ENCODE data around the gene CDH19. TPM values are rescaled to one million over a fixed set of nuclear protein-coding genes. Genes with fewer than 3 reads are reported as not detected.

Gene CDH19, protein sequence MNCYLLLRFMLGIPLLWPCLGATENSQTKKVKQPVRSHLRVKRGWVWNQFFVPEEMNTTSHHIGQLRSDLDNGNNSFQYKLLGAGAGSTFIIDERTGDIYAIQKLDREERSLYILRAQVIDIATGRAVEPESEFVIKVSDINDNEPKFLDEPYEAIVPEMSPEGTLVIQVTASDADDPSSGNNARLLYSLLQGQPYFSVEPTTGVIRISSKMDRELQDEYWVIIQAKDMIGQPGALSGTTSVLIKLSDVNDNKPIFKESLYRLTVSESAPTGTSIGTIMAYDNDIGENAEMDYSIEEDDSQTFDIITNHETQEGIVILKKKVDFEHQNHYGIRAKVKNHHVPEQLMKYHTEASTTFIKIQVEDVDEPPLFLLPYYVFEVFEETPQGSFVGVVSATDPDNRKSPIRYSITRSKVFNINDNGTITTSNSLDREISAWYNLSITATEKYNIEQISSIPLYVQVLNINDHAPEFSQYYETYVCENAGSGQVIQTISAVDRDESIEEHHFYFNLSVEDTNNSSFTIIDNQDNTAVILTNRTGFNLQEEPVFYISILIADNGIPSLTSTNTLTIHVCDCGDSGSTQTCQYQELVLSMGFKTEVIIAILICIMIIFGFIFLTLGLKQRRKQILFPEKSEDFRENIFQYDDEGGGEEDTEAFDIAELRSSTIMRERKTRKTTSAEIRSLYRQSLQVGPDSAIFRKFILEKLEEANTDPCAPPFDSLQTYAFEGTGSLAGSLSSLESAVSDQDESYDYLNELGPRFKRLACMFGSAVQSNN
- total RNA-seq (1 to 10 TPM in 4 of 7 donors, under 1 TPM in 2, not detected in 1; 0.18 to 3.5 (median 1.8) TPM), polyA plus RNA-seq (1 to 10 TPM in 1 of 2 donors, under 1 TPM in 1; 0.76 to 2.7 TPM)
- long read RNA-seq, donor 1: 0 reads
- long read RNA-seq, donor 2: 0 reads
- long read RNA-seq, donor 3, full-length matches to known transcripts: 3 of 6 reads
- long read RNA-seq, donor 3, partial matches to known transcripts: 0 of 6 reads
- long read RNA-seq, donor 3, other reads (novel, unspliced or antisense): 3 of 6 reads

DNA sequence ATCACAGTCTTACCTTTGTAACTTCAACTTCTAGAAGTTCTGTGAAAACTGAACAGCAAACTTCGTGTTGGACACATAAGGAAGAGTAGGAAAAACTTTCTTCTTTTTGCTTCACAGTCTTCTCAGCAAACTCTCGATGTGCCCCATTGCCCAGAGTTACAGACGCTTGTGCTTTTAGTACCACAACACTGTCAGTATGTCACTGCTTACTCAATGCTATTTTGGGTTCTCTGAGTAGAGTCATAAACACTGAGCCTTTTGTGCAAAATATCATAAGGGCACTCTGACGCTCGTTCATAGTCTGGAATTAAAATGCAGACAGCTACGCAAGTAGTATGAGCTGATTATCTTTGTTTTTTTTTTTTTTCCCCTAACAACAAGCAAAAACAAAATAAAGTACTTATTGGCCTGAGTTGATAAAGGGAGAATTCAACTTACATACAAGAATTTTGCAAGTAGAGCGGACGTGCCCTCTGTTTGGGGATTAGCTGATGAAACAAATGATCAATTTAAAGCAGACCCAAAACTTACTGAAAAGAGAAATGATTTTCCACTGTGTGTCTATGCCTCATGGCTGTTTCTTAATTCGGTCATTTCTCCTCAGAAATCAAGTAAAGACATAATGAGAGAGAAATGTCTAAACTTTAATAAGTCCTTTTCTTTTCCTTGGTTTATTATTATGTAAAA is at the start of gene CDH19:
CDH19 (minus strand) TSS at position 150 of the 687 bp plus-strand sequence. CDS start 31,886 bp downstream, outside the sequence.
- no peaks in the 10 kb centered on the region for H3K9me3 ChIP-seq
- no peaks in the 10 kb centered on the region for H3K36me3 ChIP-seq
- 12 to 32% (median 12%) methylated on average over 9 of the region's 9 CpGs for WGBS, 3 donors
- no peak within 1 kb of the TSS for H3K4me3 ChIP-seq
- intact Hi-C loops (cut with DNase I): no loop called here
- no peak within 1 kb of the TSS for H3K27ac ChIP-seq
- no peaks in the 10 kb centered on the region for H3K4me1 ChIP-seq (ENCODE audit: insufficient read depth)
- H3K27me3 ChIP-seq: no peaks in the 10 kb centered on the region
- no peak for DNase-seq
- TF ChIP-seq EP300 (IDR thresholded peaks at IDR 0.05): no peak
- TF ChIP-seq, protein P1, sequence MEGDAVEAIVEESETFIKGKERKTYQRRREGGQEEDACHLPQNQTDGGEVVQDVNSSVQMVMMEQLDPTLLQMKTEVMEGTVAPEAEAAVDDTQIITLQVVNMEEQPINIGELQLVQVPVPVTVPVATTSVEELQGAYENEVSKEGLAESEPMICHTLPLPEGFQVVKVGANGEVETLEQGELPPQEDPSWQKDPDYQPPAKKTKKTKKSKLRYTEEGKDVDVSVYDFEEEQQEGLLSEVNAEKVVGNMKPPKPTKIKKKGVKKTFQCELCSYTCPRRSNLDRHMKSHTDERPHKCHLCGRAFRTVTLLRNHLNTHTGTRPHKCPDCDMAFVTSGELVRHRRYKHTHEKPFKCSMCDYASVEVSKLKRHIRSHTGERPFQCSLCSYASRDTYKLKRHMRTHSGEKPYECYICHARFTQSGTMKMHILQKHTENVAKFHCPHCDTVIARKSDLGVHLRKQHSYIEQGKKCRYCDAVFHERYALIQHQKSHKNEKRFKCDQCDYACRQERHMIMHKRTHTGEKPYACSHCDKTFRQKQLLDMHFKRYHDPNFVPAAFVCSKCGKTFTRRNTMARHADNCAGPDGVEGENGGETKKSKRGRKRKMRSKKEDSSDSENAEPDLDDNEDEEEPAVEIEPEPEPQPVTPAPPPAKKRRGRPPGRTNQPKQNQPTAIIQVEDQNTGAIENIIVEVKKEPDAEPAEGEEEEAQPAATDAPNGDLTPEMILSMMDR (IDR thresholded peaks at IDR 0.05): no peak
- TF ChIP-seq POLR2A (IDR thresholded peaks at IDR 0.05): no peak

DNA sequence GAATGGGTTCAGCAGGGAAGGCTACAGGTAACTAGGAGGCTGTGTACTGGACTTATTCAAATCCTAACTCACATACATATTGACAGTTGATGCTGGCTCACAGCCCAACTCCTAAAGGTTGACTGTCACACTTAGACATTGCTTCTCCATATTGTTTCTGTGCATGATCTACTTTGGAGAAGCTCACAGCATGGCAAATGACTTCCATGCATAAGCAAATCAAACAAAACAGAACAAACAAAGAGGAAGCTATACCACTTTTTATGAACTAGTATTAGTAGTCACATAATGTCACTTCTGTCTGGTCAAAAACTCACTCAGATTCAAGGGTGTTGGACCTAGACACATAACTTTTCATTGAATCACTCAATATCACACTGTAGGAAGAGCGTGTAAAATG is 43.8 kb upstream of the CDH19 start:
- no peak overlapping the region for H3K4me3 ChIP-seq
- no peak for DNase-seq
- intact Hi-C loops (cut with DNase I): no loop called here
- H3K4me1 ChIP-seq (ENCODE audit: insufficient read depth): no peaks in the 10 kb centered on the region
- H3K27me3 ChIP-seq: no peaks in the 10 kb centered on the region
- no peaks in the 10 kb centered on the region for H3K9me3 ChIP-seq
- no peak for TF ChIP-seq EP300 (IDR thresholded peaks at IDR 0.05)
- TF ChIP-seq, protein P1 (IDR thresholded peaks at IDR 0.05): no peak
- no peak for TF ChIP-seq POLR2A (IDR thresholded peaks at IDR 0.05)
- H3K27ac ChIP-seq: no peak overlapping the region
- 74 to 84% (median 82%) methylated on average over 1 of the region's 1 CpG for WGBS, 3 donors
- H3K36me3 ChIP-seq: no peaks in the 10 kb centered on the region

DNA sequence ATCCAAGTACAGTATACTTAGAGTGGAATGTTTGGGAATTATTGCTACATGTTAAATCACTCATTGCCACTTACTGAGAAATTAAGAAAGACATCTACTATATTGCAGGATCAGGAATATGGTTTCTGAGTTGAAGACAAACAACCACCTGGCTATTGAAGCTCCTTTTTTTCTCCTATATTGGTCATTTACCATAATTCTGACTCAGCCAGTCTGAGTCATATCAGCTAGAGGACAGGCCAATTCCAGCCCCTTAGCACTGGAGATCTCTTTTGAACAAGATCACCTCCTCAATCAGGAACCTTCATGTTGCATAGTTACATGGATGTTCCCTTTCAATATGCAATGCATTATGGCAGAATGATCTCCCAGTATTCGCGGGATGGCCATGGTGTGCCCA is 42.7 kb upstream of the CDH19 start:
- TF ChIP-seq POLR2A (IDR thresholded peaks at IDR 0.05) (no peak), EP300 (IDR thresholded peaks at IDR 0.05) (no peak)
- TF ChIP-seq, protein P1 (IDR thresholded peaks at IDR 0.05): no peak

DNA sequence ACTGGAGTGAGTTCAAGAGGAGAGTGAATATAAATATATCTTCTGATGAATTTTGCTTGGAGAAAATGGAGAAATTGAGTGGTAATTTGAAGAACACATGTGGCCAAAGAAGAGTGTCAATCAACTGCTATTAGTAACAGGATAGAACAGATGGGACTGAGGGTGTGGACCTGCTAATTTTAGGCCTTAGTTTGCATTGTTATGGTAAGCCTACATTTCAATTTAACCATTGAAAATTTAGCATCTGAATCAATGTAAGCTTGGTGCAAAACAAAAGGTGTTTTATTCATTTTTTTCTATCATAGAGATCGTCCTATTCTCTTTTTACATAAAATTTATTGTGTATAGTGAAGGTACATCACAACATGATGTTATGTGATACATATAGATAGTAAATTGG is 42.1 kb upstream of the CDH19 start:
- intact Hi-C loops (cut with DNase I): no loop called here
- Histone ChIP-seq H3K9me3 (no peaks in the 10 kb centered on the region), H3K27me3 (no peaks in the 10 kb centered on the region), H3K36me3 (no peaks in the 10 kb centered on the region), H3K4me3 (no peak overlapping the region), H3K27ac (no peak overlapping the region), H3K4me1 (ENCODE audit: insufficient read depth) (no peaks in the 10 kb centered on the region)
- DNase-seq: no peak
- TF ChIP-seq POLR2A (IDR thresholded peaks at IDR 0.05): no peak
- no peak for TF ChIP-seq EP300 (IDR thresholded peaks at IDR 0.05)
- TF ChIP-seq, protein P1 (IDR thresholded peaks at IDR 0.05): no peak
- WGBS, 3 donors: 62 to 65% (median 63%) methylated on average over 1 of the region's 1 CpG

More for the DNA sequence above, 42.7 kb upstream of the CDH19 start:
- Histone ChIP-seq H3K9me3 (no peaks in the 10 kb centered on the region), H3K27me3 (no peaks in the 10 kb centered on the region), H3K4me3 (no peak overlapping the region), H3K36me3 (no peaks in the 10 kb centered on the region), H3K27ac (no peak overlapping the region), H3K4me1 (ENCODE audit: insufficient read depth) (no peaks in the 10 kb centered on the region)
- intact Hi-C loops (cut with DNase I): no loop called here
- DNase-seq: no peak
- WGBS, 3 donors: 94 to 100% (median 98%) methylated on average over 2 of the region's 2 CpGs
